Measurements from ENCODE around the gene NSD2.

GRCh38 chr4:1956631-1957030, 85.4 kb downstream of the NSD2 start:
- TF ChIP-seq CTCF (IDR thresholded peaks at IDR 0.05 in 2 of 3, conservative IDR thresholded peaks at IDR 0.05 in 1 of 3; ENCODE audit: insufficient read depth in 2 of 3, low read depth in 1 of 3, low read length in 3 of 3) (no peak), STAT6 (CRISPR knock-in tag; IDR thresholded peaks at IDR 0.05) (no peak), EP300 (IDR thresholded peaks at IDR 0.05; ENCODE audit: low read length) (no peak), TCF7 (IDR thresholded peaks at IDR 0.05; ENCODE audit: borderline replicate concordance) (no peak), FOXA1 (IDR thresholded peaks at IDR 0.05; ENCODE audit: borderline replicate concordance) (no peak)

All from K562 (cell line).